HG03575 (cell line): ENCODE data around the gene JHY.
"Not testable (repeated sequence)": the region's sequence is repeated elsewhere in the genome, so short reads cannot be mapped to it uniquely, and the experiment has no call there.

Experiments
- ATAC-seq: cut with Tn5 transposase; IDR thresholded peaks from one replicate; pipeline ENCODE4 v1.9.1; 2021; ENCODE audit not compliant: unreplicated experiment, insufficient number of reproducible peaks, low FRiP score; ENCODE audit errors: extremely low read depth

JHY gene

GRCh38 chr11:122882189-122882856 is at the start of gene JHY:
TSS of gene JHY (plus strand) at chr11:122882759. CDS start at chr11:122885850, 3,091 bp downstream.
- no peak for ATAC-seq

GRCh38 chr11:122833846-122834464 is 48.6 kb upstream of the JHY start:
- no peak for ATAC-seq

GRCh38 chr11:122836916-122837315 is 45.6 kb upstream of the JHY start:
- ATAC-seq: no peak

GRCh38 chr11:122837528-122838346 is 44.8 kb upstream of the JHY start:
- ATAC-seq: no peak

- no peak for ATAC-seq
Measured at GRCh38 chr11:122843281-122844141, 39.0 kb upstream of the JHY start.

GRCh38 chr11:122847466-122847865 is 35.1 kb upstream of the JHY start:
- ATAC-seq: no peak

- ATAC-seq: no peak
Measured at GRCh38 chr11:122848186-122848585, 34.4 kb upstream of the JHY start.

GRCh38 chr11:122850076-122850631 is 32.4 kb upstream of the JHY start:
- no peak for ATAC-seq

GRCh38 chr11:122851366-122851966 is 31.1 kb upstream of the JHY start:
- no peak for ATAC-seq

- no peak for ATAC-seq
Measured at GRCh38 chr11:122852074-122852795, 30.3 kb upstream of the JHY start.

GRCh38 chr11:122852796-122853160 is 29.8 kb upstream of the JHY start:
- no peak for ATAC-seq

GRCh38 chr11:122853261-122853660 is 29.3 kb upstream of the JHY start:
- no peak for ATAC-seq

- no peak for ATAC-seq
Measured at GRCh38 chr11:122853971-122854446, 28.6 kb upstream of the JHY start.

- no peak for ATAC-seq
Measured at GRCh38 chr11:122861631-122862030, 20.9 kb upstream of the JHY start.

- no peak for ATAC-seq
Measured at GRCh38 chr11:122862091-122862490, 20.5 kb upstream of the JHY start.

- not testable (repeated sequence) for ATAC-seq
Measured at GRCh38 chr11:122863154-122863553, 19.4 kb upstream of the JHY start.

GRCh38 chr11:122863704-122864326 is 18.7 kb upstream of the JHY start:
- no peak for ATAC-seq
